GM12864 (cell line): ENCODE results near the gene STYXL2.

Experiments used
- DNase-seq: peaks from one replicate; pipeline ENCODE4 v3.0.0-alpha.2; 2011; ENCODE audit warnings: low read depth
- H3K4me3 ChIP-seq: 2 replicates; pipeline ENCODE4 v1.5.1; 2011; ENCODE audit warnings: mild to moderate bottlenecking, low read depth, low read length, control low read depth
- TF ChIP-seq, protein P1 (sequence below): IDR thresholded peaks from 2 replicates; pipeline ENCODE4 v1.5.1; 2011; ENCODE audit warnings: low read depth, mild to moderate bottlenecking, moderate library complexity, low read length, control low read depth, inconsistent platforms; ENCODE audit errors: missing control alignments

Gene STYXL2

DNA sequence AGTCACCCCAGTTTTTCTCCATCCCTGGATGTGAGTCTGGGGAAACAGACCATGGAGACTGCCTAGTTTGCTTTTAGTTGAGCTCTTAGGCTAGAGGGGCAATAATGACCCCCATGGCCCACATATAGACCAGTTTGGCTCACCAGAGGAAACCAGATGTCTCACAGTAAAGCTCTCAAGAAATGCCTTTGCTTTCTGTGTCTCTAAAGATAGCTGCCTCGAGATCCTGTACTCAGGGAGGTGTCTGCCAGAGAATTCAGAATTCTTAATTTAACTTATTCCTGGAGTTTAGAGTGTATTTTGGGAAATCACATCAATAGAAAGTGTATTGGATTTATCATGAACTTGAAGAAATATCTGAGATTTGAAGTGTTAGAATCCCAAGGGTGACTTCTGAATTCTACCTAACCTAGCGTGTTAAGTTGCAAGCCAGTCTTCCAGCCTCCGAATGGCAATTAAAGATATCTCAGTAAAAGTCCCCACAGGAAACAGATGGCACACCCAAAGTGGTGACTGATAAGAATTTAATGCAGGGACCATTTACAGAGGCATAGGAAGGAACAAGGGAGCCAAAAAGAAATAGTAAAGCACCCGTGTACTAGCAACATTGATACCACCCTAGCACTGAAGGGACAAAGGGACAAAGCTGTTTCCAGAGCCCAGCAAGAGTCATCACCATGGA is 37.1 kb downstream of the STYXL2 start:
- no peak for DNase-seq
- TF ChIP-seq, protein P1, sequence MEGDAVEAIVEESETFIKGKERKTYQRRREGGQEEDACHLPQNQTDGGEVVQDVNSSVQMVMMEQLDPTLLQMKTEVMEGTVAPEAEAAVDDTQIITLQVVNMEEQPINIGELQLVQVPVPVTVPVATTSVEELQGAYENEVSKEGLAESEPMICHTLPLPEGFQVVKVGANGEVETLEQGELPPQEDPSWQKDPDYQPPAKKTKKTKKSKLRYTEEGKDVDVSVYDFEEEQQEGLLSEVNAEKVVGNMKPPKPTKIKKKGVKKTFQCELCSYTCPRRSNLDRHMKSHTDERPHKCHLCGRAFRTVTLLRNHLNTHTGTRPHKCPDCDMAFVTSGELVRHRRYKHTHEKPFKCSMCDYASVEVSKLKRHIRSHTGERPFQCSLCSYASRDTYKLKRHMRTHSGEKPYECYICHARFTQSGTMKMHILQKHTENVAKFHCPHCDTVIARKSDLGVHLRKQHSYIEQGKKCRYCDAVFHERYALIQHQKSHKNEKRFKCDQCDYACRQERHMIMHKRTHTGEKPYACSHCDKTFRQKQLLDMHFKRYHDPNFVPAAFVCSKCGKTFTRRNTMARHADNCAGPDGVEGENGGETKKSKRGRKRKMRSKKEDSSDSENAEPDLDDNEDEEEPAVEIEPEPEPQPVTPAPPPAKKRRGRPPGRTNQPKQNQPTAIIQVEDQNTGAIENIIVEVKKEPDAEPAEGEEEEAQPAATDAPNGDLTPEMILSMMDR, result no peak
- no peak overlapping the region for H3K4me3 ChIP-seq

DNA sequence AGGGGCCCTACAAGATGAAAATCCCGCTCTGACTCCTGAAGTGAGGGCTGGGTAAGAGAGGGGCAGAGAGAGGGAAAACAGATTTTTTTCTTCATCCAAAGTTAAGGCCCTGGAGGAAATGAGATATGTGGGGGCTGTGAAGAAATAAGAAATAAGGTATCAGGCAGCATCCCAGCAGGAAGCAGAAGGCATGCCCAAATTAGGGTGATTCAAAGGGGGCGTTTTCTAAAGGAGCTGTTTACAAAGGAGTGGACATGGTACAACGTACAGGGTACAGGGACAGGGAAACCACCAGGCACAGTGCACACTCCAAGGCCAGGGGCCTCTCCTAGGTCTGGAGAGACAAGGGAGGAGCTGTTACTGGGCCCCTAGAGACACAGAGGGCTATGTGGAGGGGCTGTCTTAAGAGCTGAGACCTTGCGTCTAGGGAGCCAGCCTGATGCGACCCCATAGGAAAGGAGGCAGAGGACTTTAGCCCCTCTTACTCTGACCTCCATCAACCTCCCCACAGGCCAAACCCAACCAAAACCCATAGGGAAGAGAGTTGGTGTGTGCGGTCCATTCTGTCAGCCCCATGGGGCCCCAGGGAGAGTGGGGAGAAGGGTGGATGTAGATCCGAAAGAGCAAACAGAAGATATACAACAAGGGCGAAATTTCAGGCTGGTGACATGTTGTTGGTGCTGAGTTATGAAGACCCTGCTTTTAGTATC is 38.6 kb downstream of the STYXL2 start:
- TF ChIP-seq, protein P1, result no peak
- DNase-seq, result no peak
- H3K4me3 ChIP-seq, result no peak overlapping the region

DNA sequence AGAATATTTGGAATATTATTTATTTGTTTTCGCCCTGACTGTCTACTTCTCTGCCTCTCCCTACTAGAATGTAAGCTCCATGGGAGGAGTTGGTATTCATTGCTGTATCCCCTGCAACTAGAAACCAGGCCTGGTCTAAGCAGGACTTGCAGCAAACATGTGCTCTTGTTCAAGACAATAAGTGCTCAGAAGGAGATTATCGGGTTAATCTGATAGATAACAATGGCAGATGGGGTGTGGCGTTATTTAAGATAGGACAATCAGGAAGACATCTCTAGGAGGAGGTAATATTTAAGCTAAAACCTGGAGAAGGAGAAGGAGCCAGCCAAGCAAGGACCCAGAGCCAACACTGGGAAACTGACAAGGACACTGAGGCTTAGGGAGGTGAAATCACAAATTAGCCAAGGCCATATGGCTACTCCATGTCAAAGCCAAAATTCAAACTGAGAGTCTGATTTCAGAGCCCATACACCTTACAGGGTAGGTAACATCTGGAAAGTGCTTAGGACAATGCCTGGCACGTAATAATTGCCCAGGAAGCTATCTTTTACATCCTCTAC is 41.5 kb downstream of the STYXL2 start:
- no peak for DNase-seq
- TF ChIP-seq, protein P1, result no peak
- H3K4me3 ChIP-seq, result no peak overlapping the region

DNA sequence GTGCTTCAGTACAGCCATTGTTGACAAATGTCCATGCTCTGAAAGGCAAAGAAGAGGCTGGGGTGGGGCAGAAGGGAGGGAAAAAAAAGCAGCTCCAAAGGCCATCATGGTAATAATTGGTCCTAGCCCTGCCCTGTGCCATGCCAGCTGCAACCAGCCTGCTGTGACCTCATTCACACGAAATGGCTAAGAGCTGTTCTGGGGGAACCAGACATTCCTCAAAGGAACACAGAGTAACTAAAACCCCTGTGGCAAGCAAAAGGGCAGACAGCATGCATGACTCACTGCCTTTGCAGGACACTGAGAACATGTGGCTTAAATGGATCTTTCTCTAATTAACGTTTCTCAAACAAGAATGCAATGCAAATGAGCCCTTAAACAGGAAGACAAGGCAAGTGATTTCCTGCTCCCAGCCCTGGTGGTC is 42.3 kb downstream of the STYXL2 start:
- no peak for DNase-seq
- TF ChIP-seq, protein P1, result no peak
- no peak overlapping the region for H3K4me3 ChIP-seq

DNA sequence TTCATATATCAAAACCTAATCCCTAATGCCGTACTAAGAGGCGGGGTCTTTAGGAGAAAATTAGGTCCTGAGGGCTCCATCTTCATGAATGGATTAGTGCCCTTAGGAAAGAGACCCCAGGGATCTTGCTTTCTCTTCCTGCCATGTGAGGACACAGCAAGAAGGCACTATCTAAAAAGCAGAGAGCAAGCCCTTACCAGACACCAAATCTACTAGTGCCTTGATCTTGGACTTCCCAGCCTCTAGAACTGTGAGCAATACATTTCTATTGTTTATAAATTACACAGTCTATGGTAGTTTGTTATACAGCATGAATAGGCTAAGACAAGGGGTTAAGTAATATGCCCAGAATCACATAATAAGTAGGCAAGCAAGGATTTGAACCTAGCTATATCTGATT is 42.9 kb downstream of the STYXL2 start:
- no peak for DNase-seq
- TF ChIP-seq, protein P1, result no peak
- no peak overlapping the region for H3K4me3 ChIP-seq

DNA sequence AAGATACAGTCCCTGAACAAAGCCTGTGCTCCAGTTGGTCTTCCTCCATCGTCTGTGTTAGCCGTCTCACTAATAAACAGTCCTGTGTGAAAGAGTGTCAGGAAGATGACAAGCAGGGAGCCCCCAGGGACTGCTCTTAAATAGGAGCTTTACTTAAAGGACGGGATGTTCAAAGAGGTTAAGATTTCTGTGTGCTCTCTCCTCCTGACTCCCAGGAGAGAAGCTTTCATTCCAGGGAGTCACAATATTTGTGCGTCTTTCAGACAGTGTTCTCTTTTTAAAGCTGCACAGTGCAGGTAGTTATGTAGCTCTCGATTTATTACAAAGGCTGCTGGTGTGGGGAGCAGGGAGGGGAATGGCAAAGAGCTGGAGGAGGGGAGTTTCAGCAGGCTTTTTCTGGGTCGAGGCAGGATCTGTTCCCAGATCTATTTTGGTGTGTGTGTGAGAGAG is 43.5 kb downstream of the STYXL2 start:
- no peak for DNase-seq
- TF ChIP-seq, protein P1, result no peak
- no peak overlapping the region for H3K4me3 ChIP-seq
